T follicular helper cell (primary cell): ENCODE results near the gene ZNF827.

Experiments
- DNase-seq: peaks from one replicate; pipeline ENCODE4 v3.0.0-alpha.2; 2020; ENCODE audit warnings: low read depth

ZNF827 gene

GRCh38 chr4:145827885-145828284 lies 110.7 kb downstream of the ZNF827 start:
- DNase-seq: no peak

DNA sequence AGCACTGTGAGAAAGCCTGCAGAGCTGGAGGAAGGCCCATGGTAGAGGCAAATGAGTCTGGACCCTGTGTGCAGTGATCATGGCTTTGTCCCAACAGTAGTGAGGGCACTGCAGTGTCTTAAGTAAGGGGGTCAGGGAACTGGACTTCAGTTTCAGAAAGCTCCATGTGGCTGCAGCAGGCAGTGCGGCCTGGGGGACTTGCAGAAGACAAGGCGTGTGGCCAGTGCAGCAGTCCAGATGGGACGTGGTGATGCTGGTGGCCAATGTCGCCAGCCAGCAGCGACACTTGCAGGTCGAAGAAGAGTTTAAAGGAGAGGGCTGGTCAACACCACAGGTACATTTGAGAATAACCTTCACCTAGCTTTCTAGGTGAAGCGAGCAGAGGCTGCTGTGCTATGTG lies 113.4 kb downstream of the ZNF827 start:
- DNase-seq: no peak

DNA sequence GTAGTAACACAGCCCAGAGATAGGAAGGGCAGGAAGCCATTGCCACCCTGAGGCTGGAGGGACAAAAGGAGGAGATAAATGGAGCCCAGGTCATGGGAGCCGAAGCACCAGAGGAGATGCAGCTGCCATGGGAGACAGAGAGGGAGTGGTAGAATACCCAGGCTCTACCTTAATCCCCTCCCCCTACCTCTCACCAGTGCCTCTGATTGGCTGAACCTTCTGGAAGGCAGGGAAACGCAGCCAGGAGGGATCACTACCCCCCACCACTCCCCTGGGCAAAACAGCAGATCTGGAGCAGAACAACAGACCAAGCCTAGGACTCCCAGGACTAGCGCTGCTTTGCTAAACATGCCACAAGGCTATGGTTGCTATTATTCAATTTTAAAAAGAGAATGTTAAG lies 114.2 kb downstream of the ZNF827 start:
- DNase-seq: no peak

GRCh38 chr4:145823743-145824142 lies 114.9 kb downstream of the ZNF827 start:
- no peak for DNase-seq

DNA sequence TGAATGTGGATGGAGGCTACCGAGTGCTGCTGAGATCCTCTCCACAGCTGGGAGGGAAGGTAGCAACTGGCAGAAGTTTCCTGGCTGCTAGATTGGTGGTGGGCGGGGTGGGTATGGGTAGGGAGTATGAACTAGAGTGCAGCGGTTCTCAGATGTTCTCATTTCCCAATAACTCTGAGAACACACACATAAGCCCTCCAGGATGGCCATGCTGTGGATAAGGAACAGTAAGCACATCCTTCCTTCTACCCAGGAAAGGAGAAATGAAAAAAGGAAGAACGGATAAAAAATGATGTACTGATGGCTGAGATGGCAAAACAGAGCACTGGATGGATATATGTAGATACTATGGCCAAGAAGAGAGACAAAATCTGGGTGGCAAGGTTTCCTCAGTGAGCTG lies 116.0 kb downstream of the ZNF827 start:
- DNase-seq: no peak

GRCh38 chr4:145822181-145822580 lies 116.4 kb downstream of the ZNF827 start:
- DNase-seq: no peak

GRCh38 chr4:145821766-145822165 lies 116.9 kb downstream of the ZNF827 start:
- no peak for DNase-seq

GRCh38 chr4:145820407-145820806 lies 118.2 kb downstream of the ZNF827 start:
- no peak for DNase-seq

DNA sequence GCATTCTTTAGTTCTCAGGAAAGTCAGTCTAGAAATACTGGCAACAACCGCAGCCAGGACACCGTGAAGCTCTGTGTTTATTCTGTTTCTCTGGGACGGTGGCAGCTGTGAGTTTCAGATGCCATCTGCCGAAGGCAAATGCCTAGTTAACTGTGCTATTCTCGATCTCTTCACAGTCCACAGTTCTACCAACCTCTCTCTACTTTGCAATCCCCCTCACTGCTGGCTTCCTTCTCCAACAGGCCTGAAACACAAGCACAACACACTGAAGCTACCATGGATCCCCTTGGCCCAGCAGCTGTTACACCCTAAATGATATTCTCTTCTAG lies 118.8 kb downstream of the ZNF827 start:
- DNase-seq: no peak

DNA sequence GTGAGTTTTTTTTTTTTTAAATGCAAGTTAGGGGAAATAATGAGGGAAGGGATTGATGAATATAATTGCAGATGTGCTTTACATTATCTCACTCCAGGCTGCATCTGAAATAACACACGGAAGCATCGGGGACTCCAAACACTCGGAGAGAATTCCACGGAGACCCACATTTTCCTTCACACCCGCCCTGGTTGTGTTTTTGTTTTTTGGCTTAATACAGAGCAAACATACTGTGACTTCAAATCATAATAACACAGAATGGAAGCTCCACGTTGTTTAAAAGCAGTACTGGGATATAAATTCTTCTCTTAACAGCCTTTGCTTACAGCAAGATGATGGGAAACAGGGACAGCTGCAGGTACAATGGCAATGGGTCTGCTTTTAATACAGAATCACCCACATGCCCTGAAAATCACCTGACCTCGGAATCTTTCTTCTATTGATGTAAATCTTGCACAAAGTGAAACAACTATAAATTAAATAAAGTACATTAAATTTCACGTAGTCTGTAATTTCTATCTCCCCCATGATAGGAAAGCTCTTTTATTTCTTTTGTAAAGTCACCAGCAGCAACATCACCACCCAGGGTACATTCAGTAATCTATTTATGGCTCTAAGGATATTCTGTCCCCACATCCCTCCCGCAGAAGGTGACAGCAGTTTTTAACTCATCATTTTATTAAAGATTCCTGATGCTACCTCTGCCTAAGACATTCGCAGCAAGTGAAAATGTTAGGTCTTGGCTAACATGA lies 119.3 kb downstream of the ZNF827 start:
- no peak for DNase-seq

DNA sequence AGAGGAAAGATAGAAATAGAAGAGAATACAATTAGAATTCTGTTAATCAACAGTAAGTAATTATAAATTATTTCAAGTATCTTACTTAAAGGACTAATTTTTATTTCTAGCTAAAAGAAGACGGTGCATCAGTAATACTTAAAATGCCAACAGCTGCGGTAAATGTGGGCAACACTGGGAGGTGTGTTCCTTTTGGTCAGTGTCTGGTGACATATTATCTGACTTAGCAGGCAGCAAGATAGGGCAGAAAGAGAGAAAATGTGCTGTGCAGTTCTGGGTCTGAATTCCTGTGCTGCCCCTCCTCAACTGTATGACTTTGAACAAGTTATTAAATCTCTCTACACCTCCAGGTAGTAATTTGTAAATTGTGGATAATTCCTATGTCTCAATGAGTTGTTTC lies 120.6 kb downstream of the ZNF827 start:
- no peak for DNase-seq

- no peak for DNase-seq
Measured at GRCh38 chr4:145816091-145816490, 122.5 kb downstream of the ZNF827 start.

GRCh38 chr4:145815626-145816025 lies 123.0 kb downstream of the ZNF827 start:
- no peak for DNase-seq

DNA sequence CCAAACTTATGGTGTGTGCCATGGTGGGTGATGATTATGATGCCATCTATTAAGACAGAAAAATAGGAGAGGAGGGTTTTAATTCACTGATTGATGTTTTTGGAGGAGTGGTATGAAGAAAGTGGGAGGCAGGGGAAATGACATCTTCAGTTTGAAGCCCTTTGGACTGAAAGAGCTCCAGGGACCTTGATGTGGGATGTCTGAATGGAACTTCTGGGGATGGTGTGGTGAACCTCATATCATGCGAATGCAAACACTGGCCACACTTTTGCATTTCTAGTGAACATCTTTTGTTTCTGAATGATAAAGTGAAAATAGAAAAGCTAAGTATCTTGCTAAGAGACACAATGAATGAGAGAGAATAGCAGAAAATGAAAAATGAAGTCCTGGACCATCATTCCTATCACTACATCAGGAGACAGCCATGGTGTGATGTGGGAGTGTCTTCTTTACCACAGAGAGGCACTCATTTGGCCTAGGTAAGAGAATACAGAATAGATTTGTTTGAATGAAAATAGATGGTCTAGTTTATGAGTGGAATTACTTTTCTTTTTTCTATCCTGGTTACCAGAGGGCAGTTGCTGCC lies 123.5 kb downstream of the ZNF827 start:
- no peak for DNase-seq

GRCh38 chr4:145814246-145814645 lies 124.4 kb downstream of the ZNF827 start:
- no peak for DNase-seq

GRCh38 chr4:145812919-145813318 lies 125.7 kb downstream of the ZNF827 start:
- no peak for DNase-seq

DNA sequence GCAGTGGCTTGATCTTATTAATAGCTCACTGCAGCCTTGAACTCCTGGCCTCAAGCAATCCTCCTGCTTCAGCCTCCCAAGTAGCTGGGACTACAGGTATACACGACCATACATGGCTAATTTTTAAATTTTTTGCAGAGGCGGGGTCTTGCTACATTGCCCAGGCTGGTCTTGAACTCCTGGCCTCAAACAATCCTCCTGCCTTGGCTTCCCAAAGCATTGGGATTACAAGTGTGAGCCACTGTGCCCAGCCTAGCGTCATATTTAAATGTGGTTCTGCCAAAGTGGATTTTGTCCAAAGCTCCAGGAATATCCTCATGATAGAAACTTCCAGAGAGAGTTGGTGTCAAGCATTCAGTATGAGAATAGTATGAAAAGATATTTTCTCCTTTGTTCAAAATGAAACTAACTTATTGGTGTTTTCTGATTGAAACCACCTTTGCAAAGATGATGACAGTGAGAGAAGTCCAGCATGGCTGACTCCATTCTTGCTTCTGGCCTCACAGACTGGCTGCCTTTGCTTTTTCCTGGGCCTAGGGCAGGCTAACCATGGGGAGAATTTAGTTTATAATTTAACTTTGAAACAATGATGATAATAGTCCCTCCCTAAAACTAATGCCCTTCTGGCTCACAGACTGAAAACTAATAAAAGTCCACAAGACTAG lies 129.6 kb downstream of the ZNF827 start:
- no peak for DNase-seq

GRCh38 chr4:145808021-145808650 lies 130.5 kb downstream of the ZNF827 start:
- no peak for DNase-seq

GRCh38 chr4:145805490-145805889 lies 133.1 kb downstream of the ZNF827 start:
- no peak for DNase-seq

DNA sequence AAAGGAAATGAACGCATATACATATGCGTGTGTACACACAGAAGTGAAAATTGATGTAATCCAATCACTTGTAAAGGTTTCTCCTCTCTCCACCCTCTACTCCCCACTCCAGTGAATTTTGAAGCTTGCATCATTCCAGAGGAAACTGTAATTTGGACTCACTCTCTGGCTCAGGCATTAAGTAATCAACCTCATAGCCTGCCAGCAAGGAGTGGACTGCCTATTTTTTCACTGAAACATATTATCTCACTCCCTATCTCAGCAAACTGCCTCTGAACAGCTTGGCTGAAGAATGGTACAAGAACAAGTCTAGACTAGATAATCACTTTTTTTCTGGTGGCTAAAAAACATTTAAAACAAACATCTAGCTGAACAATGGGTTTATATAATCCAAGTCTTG lies 134.5 kb downstream of the ZNF827 start:
- DNase-seq: no peak

DNA sequence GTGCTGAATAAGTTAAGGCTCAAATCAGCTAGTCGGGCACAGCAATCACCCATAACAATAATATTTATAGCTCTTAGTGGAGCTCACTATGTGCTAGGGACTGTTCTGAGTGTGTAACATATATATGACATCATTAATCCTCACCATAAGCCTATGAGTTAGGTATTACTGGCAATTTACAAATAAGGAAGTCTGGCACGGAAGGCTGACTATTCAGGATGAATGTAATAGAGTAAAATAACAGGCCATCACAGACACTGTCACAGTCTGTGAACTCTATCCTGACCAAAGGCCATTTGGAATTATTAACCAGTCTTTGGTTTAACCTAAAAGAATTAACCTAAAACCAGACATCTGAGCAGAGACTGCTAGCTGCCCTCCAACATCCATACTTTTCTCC lies 139.4 kb downstream of the ZNF827 start:
- no peak for DNase-seq

GRCh38 chr4:145797278-145797677 lies 141.3 kb downstream of the ZNF827 start:
- no peak for DNase-seq

- no peak for DNase-seq
Measured at GRCh38 chr4:145796346-145796745, 142.3 kb downstream of the ZNF827 start.
